PC-9 (cell line): Measurements from ENCODE around the gene NT5DC3.

Experiments
- EZH2 ChIP-seq: fragments of 200-600 bp; sonication (generic); IDR thresholded peaks from 2 replicates; pipeline ENCODE4 v1.8.0; 2017; ENCODE audit warnings: antibody characterized with exemption, low read depth
- TF ChIP-seq, protein P1 (sequence below): fragments of 200-600 bp; sonication (generic); conservative IDR thresholded peaks from 2 replicates; pipeline ENCODE4 v1.6.1; 2017; ENCODE audit warnings: mixed run types, antibody characterized with exemption, mild to moderate bottlenecking, moderate library complexity

DNA sequence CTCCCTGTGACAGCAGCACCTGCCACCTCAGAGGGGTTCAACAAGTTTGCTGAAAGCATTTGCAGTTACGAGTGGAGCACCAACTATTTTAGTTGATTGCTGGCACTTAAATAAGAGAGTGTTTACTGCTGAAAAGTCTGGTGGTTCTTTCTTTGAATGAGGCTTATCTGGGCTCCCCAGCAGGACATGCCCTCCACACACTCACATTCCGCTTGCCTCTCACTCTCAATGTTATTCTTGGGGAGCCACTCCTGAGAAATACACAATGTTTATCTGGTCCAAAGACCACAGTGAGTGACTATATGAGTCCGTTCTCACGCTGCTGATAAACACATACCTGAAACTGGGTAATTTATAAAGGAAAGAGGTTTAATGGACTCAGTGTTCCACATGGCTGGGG, 31.9 kb downstream of the NT5DC3 start:
- no peak for TF ChIP-seq EZH2
- TF ChIP-seq, protein P1, sequence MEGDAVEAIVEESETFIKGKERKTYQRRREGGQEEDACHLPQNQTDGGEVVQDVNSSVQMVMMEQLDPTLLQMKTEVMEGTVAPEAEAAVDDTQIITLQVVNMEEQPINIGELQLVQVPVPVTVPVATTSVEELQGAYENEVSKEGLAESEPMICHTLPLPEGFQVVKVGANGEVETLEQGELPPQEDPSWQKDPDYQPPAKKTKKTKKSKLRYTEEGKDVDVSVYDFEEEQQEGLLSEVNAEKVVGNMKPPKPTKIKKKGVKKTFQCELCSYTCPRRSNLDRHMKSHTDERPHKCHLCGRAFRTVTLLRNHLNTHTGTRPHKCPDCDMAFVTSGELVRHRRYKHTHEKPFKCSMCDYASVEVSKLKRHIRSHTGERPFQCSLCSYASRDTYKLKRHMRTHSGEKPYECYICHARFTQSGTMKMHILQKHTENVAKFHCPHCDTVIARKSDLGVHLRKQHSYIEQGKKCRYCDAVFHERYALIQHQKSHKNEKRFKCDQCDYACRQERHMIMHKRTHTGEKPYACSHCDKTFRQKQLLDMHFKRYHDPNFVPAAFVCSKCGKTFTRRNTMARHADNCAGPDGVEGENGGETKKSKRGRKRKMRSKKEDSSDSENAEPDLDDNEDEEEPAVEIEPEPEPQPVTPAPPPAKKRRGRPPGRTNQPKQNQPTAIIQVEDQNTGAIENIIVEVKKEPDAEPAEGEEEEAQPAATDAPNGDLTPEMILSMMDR = no peak
